HCT116 (cell line): ENCODE data around the gene TMEM235.

Experiments used
- CTCF ChIP-seq, 3 experiments: fragments of 200-600 bp in 1 of 3; sonication (generic) in 1 of 3; IDR thresholded peaks in 2 of 3; conservative IDR thresholded peaks in 1 of 3; 2 replicates each; pipeline ENCODE4 v1.5.1; 2012 to 2017; ENCODE audit warnings: low read depth in 2 of 3, low read length in 2 of 3, antibody characterized with exemption in 1 of 3, borderline replicate concordance in 1 of 3, control low read depth in 1 of 3, mild to moderate bottlenecking in 1 of 3, mixed read lengths in 1 of 3, mixed run types in 1 of 3, moderate library complexity in 1 of 3; ENCODE audit not compliant: insufficient read depth in 1 of 3
- EZH2 ChIP-seq: fragments of 200-600 bp; sonication (generic); IDR thresholded peaks from 2 replicates; pipeline ENCODE4 v1.6.1; 2017; ENCODE audit warnings: antibody characterized with exemption, mixed run types
- SP1 ChIP-seq: IDR thresholded peaks from 2 replicates; pipeline ENCODE4 v1.6.1; 2012; ENCODE audit warnings: low read depth
- TF ChIP-seq, protein P1 (sequence below): IDR thresholded peaks from 2 replicates; pipeline ENCODE4 v1.6.1; 2012

GRCh38 chr17:78266771-78267170, 35.3 kb downstream of the TMEM235 start:
- TF ChIP-seq, protein P1, sequence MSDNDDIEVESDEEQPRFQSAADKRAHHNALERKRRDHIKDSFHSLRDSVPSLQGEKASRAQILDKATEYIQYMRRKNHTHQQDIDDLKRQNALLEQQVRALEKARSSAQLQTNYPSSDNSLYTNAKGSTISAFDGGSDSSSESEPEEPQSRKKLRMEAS = no peak
- TF ChIP-seq CTCF (IDR thresholded peaks at IDR 0.05 in 2 of 3, conservative IDR thresholded peaks at IDR 0.05 in 1 of 3; ENCODE audit: borderline replicate concordance in 1 of 3, insufficient read depth in 1 of 3, low read depth in 2 of 3, low read length in 2 of 3) (no peak), SP1 (no peak), EZH2 (no peak)
